ENCODE data around the gene LY9. TPM values are rescaled to one million over a fixed set of nuclear protein-coding genes. Genes with fewer than 3 reads are reported as not detected.
A peak's percentile ranks its signal among the peaks of the same experiment; 100 is the strongest.

Gene LY9
- total RNA-seq, 1 experiment from 2014 or later: not detected

- H3K9me3 Mint-ChIP-seq: peaks cover 11 to 13% of the 10 kb centered on the region in 2 experiments
Observed at GRCh38 chr1:160780398-160780755, 15.6 kb upstream of the LY9 start.

More at GRCh38 chr1:160780398-160780755, 15.6 kb upstream of the LY9 start:
- H3K79me1 ChIP-seq (ENCODE audit: insufficient read depth, low read depth, low read length, poor library complexity, severe bottlenecking): no peaks in the 10 kb centered on the region
- H3K27ac ChIP-seq (ENCODE audit: insufficient read length, low read depth, low read length): no peak overlapping the region
- H4K91ac ChIP-seq (ENCODE audit: insufficient read length, low read depth, low read length): no peak overlapping the region
- no peak overlapping the region for H3K14ac ChIP-seq (ENCODE audit: insufficient read depth, low read length)
- no peak overlapping the region; a peak in 1 of 5 replicates for H3K4me3 Mint-ChIP-seq
- no peaks in the 10 kb centered on the region for H3K9me3 ChIP-seq (ENCODE audit: control insufficient read depth, low read depth, low read length)
- H3K4me1 Mint-ChIP-seq: peaks cover 7 to 12% of the 10 kb centered on the region in 2 experiments; a peak in 3 of 4 replicates
- H4K8ac ChIP-seq (replicated peaks; ENCODE audit: insufficient read length, low read depth, low read length): no peak overlapping the region
- H2BK15ac ChIP-seq (ENCODE audit: low read depth, low read length): no peak overlapping the region
- H2BK20ac ChIP-seq (ENCODE audit: low read depth, low read length, poor library complexity, severe bottlenecking): no peak overlapping the region
- no peaks in the 10 kb centered on the region for H3K4me1 ChIP-seq (ENCODE audit: insufficient read depth, low read length)
- H3K23me2 ChIP-seq (ENCODE audit: insufficient read length, low read depth, low read length, poor library complexity, severe bottlenecking): no peaks in the 10 kb centered on the region
- H3K27me3 Mint-ChIP-seq (ENCODE audit: low read depth): no peaks in the 10 kb centered on the region
- no peak for TF ChIP-seq CTCF (conservative IDR thresholded peaks at IDR 0.05)
- peak overlapping the region in 1 of 3 experiments; percentile 77; a peak in 1 of 7 replicates for H3K27ac Mint-ChIP-seq
- H2BK120ac ChIP-seq (ENCODE audit: low read depth, low read length, poor library complexity, severe bottlenecking): no peak overlapping the region
- peaks cover 1 to 11% (median 7%) of the 10 kb centered on the region in 3 experiments; a peak in 5 of 7 replicates for H3K36me3 Mint-ChIP-seq (ENCODE audit: insufficient read depth in 1 of 3, low read depth in 3 of 3)
- no peaks in the 10 kb centered on the region for H3K27me3 ChIP-seq (ENCODE audit: insufficient read depth, low read length)
- H3K4ac ChIP-seq (ENCODE audit: low read depth, low read length): no peak overlapping the region
- H3K18ac ChIP-seq (ENCODE audit: insufficient read length, low read depth, low read length): no peak overlapping the region
- H2AFZ ChIP-seq (ENCODE audit: low read length): no peak overlapping the region
- H2BK5ac ChIP-seq (ENCODE audit: insufficient read length, low read length): no peak overlapping the region
- no peak overlapping the region for H3K56ac ChIP-seq (ENCODE audit: insufficient read length, low read depth, low read length)
- H4K5ac ChIP-seq (ENCODE audit: insufficient read length, low read depth, low read length): no peak overlapping the region
- no peak overlapping the region for H3K4me2 ChIP-seq (ENCODE audit: insufficient read depth, insufficient read length, low read length)
- H4K20me1 ChIP-seq (ENCODE audit: control insufficient read depth, insufficient read depth, insufficient read length): no peaks in the 10 kb centered on the region
- no peak overlapping the region for H3K9ac ChIP-seq (ENCODE audit: extremely low read depth, insufficient read length, low read length)
- no peak for DNase-seq
- H3T11ph ChIP-seq (ENCODE audit: low read length): no peak overlapping the region
- no peak overlapping the region for H2BK12ac ChIP-seq (ENCODE audit: insufficient read length, low read depth, low read length)
- no peak overlapping the region for H3K23ac ChIP-seq (ENCODE audit: insufficient read length, low read depth, low read length)
- H3K79me2 ChIP-seq (ENCODE audit: insufficient read depth, low read length): no peaks in the 10 kb centered on the region
- no peak overlapping the region for H2AK5ac ChIP-seq (ENCODE audit: insufficient read length, low read length)
- no CpG with 5 or more reads among the region's 2 CpGs for WGBS (ENCODE audit: extremely low coverage, insufficient read length, low lambda C conversion rate)
